Endometrial microvascular endothelial cells (primary cell): ENCODE data around the gene KLF3. TPM values are rescaled to one million over a fixed set of nuclear protein-coding genes. Genes with fewer than 3 reads are reported as not detected.

Experiments
- in situ Hi-C: cut with HindIII; loops from 2 replicates; pipeline ENCODE4 v1.10.0; 2017; ENCODE audit warnings: low sequenced_read_pairs, low pct_unique_long_range_greater_than_20kb; ENCODE audit errors: inconsistent ontology term
- total RNA-seq: library from RNA; depleted of rRNA; stranded (reverse); fragments of >200 nt; gene quantifications from one replicate; pipeline ENCODE4 v1.2.3, GENCODE V29; 2015; ENCODE audit errors: inconsistent ontology term

Gene KLF3
- total RNA-seq, 1 donor from 2014 or later: 26.8 TPM

- in situ Hi-C loops: no loop called here
These were observed 16.7 kb upstream of the KLF3 start for GRCh38 chr4:38647101-38647819.

GRCh38 chr4:38650133-38650532 is 13.9 kb upstream of the KLF3 start:
- in situ Hi-C loops: no loop called here

GRCh38 chr4:38654273-38654672 is 9.7 kb upstream of the KLF3 start:
- in situ Hi-C loops: no loop called here

GRCh38 chr4:38656111-38656510 is 7.9 kb upstream of the KLF3 start:
- in situ Hi-C loops: no loop called here

GRCh38 chr4:38659346-38659745 is 4.7 kb upstream of the KLF3 start:
- in situ Hi-C loops: no loop called here

- in situ Hi-C loops: no loop called here
These were observed 3.2 kb upstream of the KLF3 start for GRCh38 chr4:38660838-38661237.

GRCh38 chr4:38661371-38661770 is 2.6 kb upstream of the KLF3 start:
- in situ Hi-C loops: no loop called here

GRCh38 chr4:38662522-38663089 is 1.4 kb upstream of the KLF3 start:
- in situ Hi-C loops: no loop called here

GRCh38 chr4:38663090-38663800 is 754 bp upstream of the KLF3 start:
- in situ Hi-C loops: no loop called here

- in situ Hi-C loops: no loop called here
These were observed 855 bp downstream of the KLF3 start for GRCh38 chr4:38664706-38665401.

GRCh38 chr4:38665551-38666411 is 1.8 kb downstream of the KLF3 start:
- in situ Hi-C loops: no loop called here

GRCh38 chr4:38666766-38667084 is 2.7 kb downstream of the KLF3 start:
- in situ Hi-C loops: no loop called here

- in situ Hi-C loops: no loop called here
These were observed 3.3 kb downstream of the KLF3 start for GRCh38 chr4:38667085-38667893.

- in situ Hi-C loops: no loop called here
These were observed 4.4 kb downstream of the KLF3 start for GRCh38 chr4:38668203-38668971.

- in situ Hi-C loops: no loop called here
These were observed 5.2 kb downstream of the KLF3 start for GRCh38 chr4:38669208-38669607.

GRCh38 chr4:38670109-38670901 is 6.3 kb downstream of the KLF3 start:
- in situ Hi-C loops: no loop called here
